Measurements from ENCODE around the gene EXOC3. TPM values are rescaled to one million over a fixed set of nuclear protein-coding genes. Genes with fewer than 3 reads are reported as not detected.

The EXOC3 gene
- total and polyA plus RNA-seq, 2 of the 8 experiments (the other 6 are each of a cell fraction or from before 2014, with no cell fraction given), result 14.4 to 30.0 TPM

DNA sequence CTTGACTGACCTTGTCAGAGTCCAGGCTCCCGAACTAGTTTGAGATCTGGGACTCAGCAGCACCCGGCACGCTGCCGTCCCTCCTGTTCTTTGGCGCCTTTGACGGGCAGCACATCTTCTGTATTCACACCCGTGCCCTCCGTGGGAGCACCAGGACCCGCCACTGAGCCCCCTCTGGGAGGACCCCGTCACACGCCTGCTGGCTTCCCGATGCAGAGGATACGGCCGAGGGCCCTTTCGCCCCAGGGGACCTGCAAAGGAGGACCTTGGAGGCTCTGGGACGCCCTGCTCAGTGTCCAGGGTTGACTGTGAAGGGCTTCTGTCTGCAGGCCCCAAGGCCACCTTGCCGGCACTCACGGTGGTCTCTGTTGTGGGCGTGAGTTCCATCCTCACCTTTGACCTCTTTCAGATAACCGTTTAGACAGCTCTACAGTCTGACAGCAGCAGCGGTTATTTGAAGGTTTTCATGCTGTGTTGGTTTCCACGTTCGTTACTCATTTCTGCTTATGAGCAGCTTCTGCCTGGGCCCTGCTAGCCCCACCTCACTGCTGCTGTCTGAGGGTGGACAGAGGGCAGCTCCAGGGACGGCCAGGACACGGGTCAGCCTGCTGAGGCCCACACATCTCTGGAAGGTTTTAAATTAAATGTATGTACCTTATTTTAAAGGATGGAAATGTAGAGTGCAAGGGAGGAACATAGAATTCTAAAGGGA is 12.6 kb upstream of the EXOC3 start (continued):
- TF ChIP-seq, protein P1, sequence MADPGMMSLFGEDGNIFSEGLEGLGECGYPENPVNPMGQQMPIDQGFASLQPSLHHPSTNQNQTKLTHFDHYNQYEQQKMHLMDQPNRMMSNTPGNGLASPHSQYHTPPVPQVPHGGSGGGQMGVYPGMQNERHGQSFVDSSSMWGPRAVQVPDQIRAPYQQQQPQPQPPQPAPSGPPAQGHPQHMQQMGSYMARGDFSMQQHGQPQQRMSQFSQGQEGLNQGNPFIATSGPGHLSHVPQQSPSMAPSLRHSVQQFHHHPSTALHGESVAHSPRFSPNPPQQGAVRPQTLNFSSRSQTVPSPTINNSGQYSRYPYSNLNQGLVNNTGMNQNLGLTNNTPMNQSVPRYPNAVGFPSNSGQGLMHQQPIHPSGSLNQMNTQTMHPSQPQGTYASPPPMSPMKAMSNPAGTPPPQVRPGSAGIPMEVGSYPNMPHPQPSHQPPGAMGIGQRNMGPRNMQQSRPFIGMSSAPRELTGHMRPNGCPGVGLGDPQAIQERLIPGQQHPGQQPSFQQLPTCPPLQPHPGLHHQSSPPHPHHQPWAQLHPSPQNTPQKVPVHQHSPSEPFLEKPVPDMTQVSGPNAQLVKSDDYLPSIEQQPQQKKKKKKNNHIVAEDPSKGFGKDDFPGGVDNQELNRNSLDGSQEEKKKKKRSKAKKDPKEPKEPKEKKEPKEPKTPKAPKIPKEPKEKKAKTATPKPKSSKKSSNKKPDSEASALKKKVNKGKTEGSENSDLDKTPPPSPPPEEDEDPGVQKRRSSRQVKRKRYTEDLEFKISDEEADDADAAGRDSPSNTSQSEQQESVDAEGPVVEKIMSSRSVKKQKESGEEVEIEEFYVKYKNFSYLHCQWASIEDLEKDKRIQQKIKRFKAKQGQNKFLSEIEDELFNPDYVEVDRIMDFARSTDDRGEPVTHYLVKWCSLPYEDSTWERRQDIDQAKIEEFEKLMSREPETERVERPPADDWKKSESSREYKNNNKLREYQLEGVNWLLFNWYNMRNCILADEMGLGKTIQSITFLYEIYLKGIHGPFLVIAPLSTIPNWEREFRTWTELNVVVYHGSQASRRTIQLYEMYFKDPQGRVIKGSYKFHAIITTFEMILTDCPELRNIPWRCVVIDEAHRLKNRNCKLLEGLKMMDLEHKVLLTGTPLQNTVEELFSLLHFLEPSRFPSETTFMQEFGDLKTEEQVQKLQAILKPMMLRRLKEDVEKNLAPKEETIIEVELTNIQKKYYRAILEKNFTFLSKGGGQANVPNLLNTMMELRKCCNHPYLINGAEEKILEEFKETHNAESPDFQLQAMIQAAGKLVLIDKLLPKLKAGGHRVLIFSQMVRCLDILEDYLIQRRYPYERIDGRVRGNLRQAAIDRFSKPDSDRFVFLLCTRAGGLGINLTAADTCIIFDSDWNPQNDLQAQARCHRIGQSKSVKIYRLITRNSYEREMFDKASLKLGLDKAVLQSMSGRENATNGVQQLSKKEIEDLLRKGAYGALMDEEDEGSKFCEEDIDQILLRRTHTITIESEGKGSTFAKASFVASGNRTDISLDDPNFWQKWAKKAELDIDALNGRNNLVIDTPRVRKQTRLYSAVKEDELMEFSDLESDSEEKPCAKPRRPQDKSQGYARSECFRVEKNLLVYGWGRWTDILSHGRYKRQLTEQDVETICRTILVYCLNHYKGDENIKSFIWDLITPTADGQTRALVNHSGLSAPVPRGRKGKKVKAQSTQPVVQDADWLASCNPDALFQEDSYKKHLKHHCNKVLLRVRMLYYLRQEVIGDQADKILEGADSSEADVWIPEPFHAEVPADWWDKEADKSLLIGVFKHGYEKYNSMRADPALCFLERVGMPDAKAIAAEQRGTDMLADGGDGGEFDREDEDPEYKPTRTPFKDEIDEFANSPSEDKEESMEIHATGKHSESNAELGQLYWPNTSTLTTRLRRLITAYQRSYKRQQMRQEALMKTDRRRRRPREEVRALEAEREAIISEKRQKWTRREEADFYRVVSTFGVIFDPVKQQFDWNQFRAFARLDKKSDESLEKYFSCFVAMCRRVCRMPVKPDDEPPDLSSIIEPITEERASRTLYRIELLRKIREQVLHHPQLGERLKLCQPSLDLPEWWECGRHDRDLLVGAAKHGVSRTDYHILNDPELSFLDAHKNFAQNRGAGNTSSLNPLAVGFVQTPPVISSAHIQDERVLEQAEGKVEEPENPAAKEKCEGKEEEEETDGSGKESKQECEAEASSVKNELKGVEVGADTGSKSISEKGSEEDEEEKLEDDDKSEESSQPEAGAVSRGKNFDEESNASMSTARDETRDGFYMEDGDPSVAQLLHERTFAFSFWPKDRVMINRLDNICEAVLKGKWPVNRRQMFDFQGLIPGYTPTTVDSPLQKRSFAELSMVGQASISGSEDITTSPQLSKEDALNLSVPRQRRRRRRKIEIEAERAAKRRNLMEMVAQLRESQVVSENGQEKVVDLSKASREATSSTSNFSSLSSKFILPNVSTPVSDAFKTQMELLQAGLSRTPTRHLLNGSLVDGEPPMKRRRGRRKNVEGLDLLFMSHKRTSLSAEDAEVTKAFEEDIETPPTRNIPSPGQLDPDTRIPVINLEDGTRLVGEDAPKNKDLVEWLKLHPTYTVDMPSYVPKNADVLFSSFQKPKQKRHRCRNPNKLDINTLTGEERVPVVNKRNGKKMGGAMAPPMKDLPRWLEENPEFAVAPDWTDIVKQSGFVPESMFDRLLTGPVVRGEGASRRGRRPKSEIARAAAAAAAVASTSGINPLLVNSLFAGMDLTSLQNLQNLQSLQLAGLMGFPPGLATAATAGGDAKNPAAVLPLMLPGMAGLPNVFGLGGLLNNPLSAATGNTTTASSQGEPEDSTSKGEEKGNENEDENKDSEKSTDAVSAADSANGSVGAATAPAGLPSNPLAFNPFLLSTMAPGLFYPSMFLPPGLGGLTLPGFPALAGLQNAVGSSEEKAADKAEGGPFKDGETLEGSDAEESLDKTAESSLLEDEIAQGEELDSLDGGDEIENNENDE (IDR thresholded peaks at IDR 0.05; ENCODE audit: insufficient replicate concordance, low read length), result no peak
- TF ChIP-seq RBBP5 (IDR thresholded peaks at IDR 0.05; ENCODE audit: borderline replicate concordance, low read depth, low read length) (no peak), SRF (IDR thresholded peaks at IDR 0.05; ENCODE audit: low read depth, low read length) (no peak), SAP30 (IDR thresholded peaks at IDR 0.05; ENCODE audit: insufficient read depth, insufficient replicate concordance, low read length) (no peak), BRCA1 (IDR thresholded peaks at IDR 0.05; ENCODE audit: low read depth, low read length) (no peak), PHF8 (conservative IDR thresholded peaks at IDR 0.05; ENCODE audit: low read depth, low read length) (no peak), BCL11A (IDR thresholded peaks at IDR 0.05; ENCODE audit: low read depth in 2 of 2, low read length in 2 of 2) (no peak)
- TF ChIP-seq, protein P2, sequence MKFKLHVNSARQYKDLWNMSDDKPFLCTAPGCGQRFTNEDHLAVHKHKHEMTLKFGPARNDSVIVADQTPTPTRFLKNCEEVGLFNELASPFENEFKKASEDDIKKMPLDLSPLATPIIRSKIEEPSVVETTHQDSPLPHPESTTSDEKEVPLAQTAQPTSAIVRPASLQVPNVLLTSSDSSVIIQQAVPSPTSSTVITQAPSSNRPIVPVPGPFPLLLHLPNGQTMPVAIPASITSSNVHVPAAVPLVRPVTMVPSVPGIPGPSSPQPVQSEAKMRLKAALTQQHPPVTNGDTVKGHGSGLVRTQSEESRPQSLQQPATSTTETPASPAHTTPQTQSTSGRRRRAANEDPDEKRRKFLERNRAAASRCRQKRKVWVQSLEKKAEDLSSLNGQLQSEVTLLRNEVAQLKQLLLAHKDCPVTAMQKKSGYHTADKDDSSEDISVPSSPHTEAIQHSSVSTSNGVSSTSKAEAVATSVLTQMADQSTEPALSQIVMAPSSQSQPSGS (IDR thresholded peaks at IDR 0.05; ENCODE audit: low read length), result no peak
